NCI-H345 (cell line): ENCODE measurements around the gene CHKA.
A peak's percentile ranks its signal among the peaks of the same experiment; 100 is the strongest.

ENCODE experiments used
- DNase-seq: peaks from one replicate; lab custom pipeline; 2025; lab: John Stamatoyannopoulos, UW

Gene CHKA

GRCh38 chr11:68142441-68143309, 21.5 kb upstream of the CHKA start:
- no peak for DNase-seq

- DNase-seq: no peak
Observed at GRCh38 chr11:68142028-68142412, 20.8 kb upstream of the CHKA start.

GRCh38 chr11:68141246-68142027, 20.2 kb upstream of the CHKA start:
- DNase-seq: no peak

- DNase-seq: peak; percentile 36
Observed at GRCh38 chr11:68140496-68141245, 19.5 kb upstream of the CHKA start.

GRCh38 chr11:68138237-68138636, 17.0 kb upstream of the CHKA start:
- no peak for DNase-seq

GRCh38 chr11:68137833-68138232, 16.6 kb upstream of the CHKA start:
- DNase-seq: peak; percentile 17

GRCh38 chr11:68136866-68137265, 15.7 kb upstream of the CHKA start:
- DNase-seq: no peak

- no peak for DNase-seq
Observed at GRCh38 chr11:68135161-68135560, 14.0 kb upstream of the CHKA start.

GRCh38 chr11:68133761-68134160, 12.6 kb upstream of the CHKA start:
- no peak for DNase-seq

GRCh38 chr11:68130121-68130520, 8.9 kb upstream of the CHKA start:
- no peak for DNase-seq

GRCh38 chr11:68128682-68129327, 7.6 kb upstream of the CHKA start:
- DNase-seq: no peak

GRCh38 chr11:68127714-68128681, 6.8 kb upstream of the CHKA start:
- DNase-seq: no peak

- DNase-seq: no peak
Observed at GRCh38 chr11:68125164-68125563, 4.0 kb upstream of the CHKA start.

- DNase-seq: no peak
Observed at GRCh38 chr11:68122936-68123539, 1.9 kb upstream of the CHKA start.

GRCh38 chr11:68120273-68121066, 718 bp downstream of the CHKA start:
- peak; percentile 46 for DNase-seq

- no peak for DNase-seq
Observed at GRCh38 chr11:68118706-68119448, 2.3 kb downstream of the CHKA start.

GRCh38 chr11:68117853-68118470, 3.2 kb downstream of the CHKA start:
- DNase-seq: no peak

- DNase-seq: no peak
Observed at GRCh38 chr11:68116974-68117373, 4.2 kb downstream of the CHKA start.
